ENCODE data around the gene ERICH3.

DNA sequence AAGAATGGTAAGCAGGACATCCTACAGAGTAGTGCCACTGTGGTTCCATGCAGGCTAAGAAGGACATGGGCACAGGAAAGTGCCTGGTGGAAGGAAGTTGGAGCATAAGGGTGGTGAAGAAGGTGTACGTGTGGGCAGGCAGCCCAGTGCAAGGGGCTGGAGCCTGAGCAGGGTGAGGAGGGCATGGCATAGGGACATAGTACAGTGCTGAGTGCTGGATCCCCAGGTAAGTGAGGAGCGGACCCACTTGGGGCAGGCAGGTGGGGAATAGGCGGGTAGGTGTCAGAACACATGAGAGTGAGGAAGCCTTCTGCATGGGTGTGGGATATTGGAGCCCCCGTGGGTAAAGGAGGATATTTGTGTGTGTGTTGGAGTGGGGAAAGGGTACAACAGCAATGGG is 145.5 kb downstream of the ERICH3 start:
- TF ChIP-seq, protein P1, sequence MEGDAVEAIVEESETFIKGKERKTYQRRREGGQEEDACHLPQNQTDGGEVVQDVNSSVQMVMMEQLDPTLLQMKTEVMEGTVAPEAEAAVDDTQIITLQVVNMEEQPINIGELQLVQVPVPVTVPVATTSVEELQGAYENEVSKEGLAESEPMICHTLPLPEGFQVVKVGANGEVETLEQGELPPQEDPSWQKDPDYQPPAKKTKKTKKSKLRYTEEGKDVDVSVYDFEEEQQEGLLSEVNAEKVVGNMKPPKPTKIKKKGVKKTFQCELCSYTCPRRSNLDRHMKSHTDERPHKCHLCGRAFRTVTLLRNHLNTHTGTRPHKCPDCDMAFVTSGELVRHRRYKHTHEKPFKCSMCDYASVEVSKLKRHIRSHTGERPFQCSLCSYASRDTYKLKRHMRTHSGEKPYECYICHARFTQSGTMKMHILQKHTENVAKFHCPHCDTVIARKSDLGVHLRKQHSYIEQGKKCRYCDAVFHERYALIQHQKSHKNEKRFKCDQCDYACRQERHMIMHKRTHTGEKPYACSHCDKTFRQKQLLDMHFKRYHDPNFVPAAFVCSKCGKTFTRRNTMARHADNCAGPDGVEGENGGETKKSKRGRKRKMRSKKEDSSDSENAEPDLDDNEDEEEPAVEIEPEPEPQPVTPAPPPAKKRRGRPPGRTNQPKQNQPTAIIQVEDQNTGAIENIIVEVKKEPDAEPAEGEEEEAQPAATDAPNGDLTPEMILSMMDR (IDR thresholded peaks at IDR 0.05; ENCODE audit: insufficient read depth, low read length) = no peak
- TF ChIP-seq REST (IDR thresholded peaks at IDR 0.05; ENCODE audit: insufficient replicate concordance, low read depth) (no peak), GABPA (IDR thresholded peaks at IDR 0.05; ENCODE audit: low read depth) (no peak), POLR2AphosphoS5 (IDR thresholded peaks at IDR 0.05; ENCODE audit: low read depth) (no peak)
